MM.1S (cell line): ENCODE measurements around the gene TMOD4.

Experiments
- EZH2 ChIP-seq: fragments of 300-600 bp; sonication (generic); optimal IDR thresholded peaks from 2 replicates; pipeline ENCODE3; 2017; ENCODE audit warnings: low read depth, mild to moderate bottlenecking, antibody characterized with exemption, low read length, mixed read lengths
- TF ChIP-seq, protein P1 (sequence below): fragments of 300-600 bp; sonication (generic); IDR thresholded peaks from 2 replicates; pipeline ENCODE4 v1.5.1; 2016; ENCODE audit warnings: antibody characterized with exemption, low read length, mixed read lengths

DNA sequence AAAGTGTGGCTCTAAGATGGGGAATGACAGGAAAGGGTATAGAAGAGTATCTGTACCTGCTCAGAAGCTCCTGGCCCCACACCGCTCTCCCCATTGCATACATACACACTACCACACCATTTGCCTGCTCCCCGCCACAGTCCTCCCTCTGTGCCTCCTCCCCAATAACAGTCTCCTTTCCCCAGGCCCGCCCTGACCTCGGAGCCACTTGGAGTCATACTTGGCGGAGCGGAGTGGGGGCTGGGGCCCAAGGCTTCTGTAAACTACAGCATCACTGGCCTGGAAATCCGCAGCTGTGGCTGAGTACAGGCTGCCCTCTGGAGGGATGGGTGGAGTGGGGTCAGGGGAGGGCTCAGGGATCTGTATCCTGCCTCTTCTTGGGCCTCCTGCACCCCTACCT, 38.0 kb downstream of the TMOD4 start:
- TF ChIP-seq, protein P1, sequence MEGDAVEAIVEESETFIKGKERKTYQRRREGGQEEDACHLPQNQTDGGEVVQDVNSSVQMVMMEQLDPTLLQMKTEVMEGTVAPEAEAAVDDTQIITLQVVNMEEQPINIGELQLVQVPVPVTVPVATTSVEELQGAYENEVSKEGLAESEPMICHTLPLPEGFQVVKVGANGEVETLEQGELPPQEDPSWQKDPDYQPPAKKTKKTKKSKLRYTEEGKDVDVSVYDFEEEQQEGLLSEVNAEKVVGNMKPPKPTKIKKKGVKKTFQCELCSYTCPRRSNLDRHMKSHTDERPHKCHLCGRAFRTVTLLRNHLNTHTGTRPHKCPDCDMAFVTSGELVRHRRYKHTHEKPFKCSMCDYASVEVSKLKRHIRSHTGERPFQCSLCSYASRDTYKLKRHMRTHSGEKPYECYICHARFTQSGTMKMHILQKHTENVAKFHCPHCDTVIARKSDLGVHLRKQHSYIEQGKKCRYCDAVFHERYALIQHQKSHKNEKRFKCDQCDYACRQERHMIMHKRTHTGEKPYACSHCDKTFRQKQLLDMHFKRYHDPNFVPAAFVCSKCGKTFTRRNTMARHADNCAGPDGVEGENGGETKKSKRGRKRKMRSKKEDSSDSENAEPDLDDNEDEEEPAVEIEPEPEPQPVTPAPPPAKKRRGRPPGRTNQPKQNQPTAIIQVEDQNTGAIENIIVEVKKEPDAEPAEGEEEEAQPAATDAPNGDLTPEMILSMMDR, result no peak
- TF ChIP-seq EZH2, result no peak
